OCI-LY3 (cell line): ENCODE measurements around the gene PTPRH.

Experiments
- CTCF ChIP-seq: fragments of 200-600, 300-600 bp; sonication (generic); IDR thresholded peaks from 2 replicates; pipeline ENCODE4 v1.5.1; 2014; ENCODE audit warnings: antibody characterized with exemption, low read length, low read depth
- EZH2phosphoT487 ChIP-seq: fragments of 200-600 bp; shearing (Covaris generic); IDR thresholded peaks from 2 replicates; pipeline ENCODE4 v1.6.1; 2018; ENCODE audit warnings: antibody characterized with exemption, mixed run types, low read depth

GRCh38 chr19:55242517-55242916, 33.2 kb upstream of the PTPRH start:
- no peak for TF ChIP-seq CTCF
- TF ChIP-seq EZH2phosphoT487: no peak
